ENCODE results near the gene CCNF.

DNA sequence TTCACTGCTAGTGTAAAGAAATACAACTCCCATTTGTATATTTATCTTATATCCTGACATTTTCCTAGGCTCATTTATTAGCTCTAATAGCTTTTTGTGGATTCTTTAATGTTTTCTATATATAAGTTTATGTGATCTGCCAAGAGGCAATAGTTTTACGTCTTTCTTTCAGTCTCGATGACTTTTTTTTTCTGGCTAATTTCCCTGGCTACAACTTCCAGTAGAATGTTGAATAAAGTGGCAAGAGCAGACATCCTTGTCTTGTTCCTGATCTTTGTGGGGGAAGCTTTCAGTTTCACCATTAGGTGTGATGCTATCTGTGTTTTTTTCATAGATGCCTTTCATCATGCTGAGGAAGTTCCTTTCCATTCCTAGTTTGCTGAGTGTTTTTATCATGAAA lies 44.8 kb upstream of the CCNF start:
- TF ChIP-seq POLR2A (IDR thresholded peaks at IDR 0.05): no peak
- TF ChIP-seq, protein P1, sequence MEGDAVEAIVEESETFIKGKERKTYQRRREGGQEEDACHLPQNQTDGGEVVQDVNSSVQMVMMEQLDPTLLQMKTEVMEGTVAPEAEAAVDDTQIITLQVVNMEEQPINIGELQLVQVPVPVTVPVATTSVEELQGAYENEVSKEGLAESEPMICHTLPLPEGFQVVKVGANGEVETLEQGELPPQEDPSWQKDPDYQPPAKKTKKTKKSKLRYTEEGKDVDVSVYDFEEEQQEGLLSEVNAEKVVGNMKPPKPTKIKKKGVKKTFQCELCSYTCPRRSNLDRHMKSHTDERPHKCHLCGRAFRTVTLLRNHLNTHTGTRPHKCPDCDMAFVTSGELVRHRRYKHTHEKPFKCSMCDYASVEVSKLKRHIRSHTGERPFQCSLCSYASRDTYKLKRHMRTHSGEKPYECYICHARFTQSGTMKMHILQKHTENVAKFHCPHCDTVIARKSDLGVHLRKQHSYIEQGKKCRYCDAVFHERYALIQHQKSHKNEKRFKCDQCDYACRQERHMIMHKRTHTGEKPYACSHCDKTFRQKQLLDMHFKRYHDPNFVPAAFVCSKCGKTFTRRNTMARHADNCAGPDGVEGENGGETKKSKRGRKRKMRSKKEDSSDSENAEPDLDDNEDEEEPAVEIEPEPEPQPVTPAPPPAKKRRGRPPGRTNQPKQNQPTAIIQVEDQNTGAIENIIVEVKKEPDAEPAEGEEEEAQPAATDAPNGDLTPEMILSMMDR (IDR thresholded peaks at IDR 0.05): no peak

Data from thyroid gland (tissue), 4 donors.